Hematopoietic multipotent progenitor cell treated with erythropoietin and hydrocortisone succinate and interleukin-3 and kit ligand, for 15 days (in vitro differentiated cells): ENCODE measurements around the gene FIBP.
"Not testable (repeated sequence)": the region's sequence is repeated elsewhere in the genome, so short reads cannot be mapped to it uniquely, and the experiment has no call there.

ENCODE experiments used
- DNase-seq: peaks from one replicate; pipeline ENCODE4 v3.0.0-alpha.2; 2015; ENCODE audit warnings: low spot score

FIBP gene

GRCh38 chr11:65859095-65859811, 29.0 kb downstream of the FIBP start:
- peak; percentile 95 for DNase-seq

DNA sequence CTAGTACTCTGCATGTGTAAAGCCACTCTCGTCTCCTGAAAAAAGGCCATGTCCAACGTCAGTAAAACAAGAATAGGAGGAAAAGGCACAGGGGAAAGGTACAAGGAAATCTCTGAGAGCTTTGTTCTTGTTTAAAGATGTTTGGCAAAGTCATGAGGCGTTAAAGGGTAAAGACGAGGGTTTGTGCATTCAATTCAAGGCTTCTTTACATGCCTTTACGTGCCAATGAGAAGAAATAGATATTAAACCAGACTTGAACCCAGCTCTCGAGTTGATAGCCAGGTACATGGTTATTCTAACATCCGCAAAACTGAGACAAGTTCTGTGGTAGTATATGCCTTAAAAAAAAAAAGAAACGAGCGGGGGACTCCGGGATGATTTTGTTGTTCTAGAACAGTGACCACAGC, 29.6 kb downstream of the FIBP start:
- peak; percentile 42 for DNase-seq

GRCh38 chr11:65857853-65858680, 30.2 kb downstream of the FIBP start, which contains the start of gene CFL1:
CFL1 (minus strand) TSS chr11:65858180; CDS start chr11:65858099, 81 bp downstream.
- DNase-seq, result peak; percentile 95

GRCh38 chr11:65857500-65857852, 30.8 kb downstream of the FIBP start:
- peak; percentile 58 for DNase-seq

DNA sequence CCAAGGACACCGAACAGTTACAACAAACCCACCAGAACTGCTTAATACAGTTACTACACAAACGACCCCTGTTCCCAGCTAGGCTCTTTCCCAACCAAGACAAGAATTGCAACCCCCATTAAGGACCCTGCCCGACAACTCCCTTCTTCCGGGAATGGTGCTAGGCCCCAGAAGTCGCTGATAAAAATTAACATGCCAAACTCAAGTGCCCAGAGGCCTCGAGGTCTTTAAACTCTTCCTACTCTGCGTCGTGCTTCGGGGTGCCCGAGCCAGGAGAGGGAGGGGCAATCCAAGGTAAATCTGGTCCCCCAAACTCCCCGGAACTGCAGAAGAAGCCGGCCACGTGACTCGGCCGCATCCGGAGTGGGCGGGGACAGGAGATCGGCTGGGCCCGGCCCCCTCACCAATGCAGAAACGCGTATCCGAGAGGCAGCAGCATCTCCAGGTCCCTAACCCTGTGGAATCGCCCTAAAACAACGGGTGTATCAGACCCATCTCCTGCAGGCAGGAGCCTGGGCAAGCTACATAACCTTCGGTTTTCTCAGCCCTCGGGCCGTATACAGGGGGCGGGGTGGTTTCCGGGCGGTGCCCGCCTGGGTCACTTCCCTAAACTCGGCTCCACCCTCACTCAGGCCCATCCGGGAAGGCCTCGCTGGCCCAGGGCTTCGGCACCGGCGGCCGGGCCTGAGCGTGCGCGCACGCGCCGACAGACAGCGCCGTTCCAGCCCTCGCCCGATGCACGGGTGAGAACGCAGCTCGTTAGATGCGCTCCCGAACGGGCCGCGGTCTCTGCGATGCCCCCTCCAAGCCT, 31.4 kb downstream of the FIBP start:
- peak; percentile 63 for DNase-seq

- no peak for DNase-seq
Measured at GRCh38 chr11:65855927-65856363, 32.3 kb downstream of the FIBP start.

DNA sequence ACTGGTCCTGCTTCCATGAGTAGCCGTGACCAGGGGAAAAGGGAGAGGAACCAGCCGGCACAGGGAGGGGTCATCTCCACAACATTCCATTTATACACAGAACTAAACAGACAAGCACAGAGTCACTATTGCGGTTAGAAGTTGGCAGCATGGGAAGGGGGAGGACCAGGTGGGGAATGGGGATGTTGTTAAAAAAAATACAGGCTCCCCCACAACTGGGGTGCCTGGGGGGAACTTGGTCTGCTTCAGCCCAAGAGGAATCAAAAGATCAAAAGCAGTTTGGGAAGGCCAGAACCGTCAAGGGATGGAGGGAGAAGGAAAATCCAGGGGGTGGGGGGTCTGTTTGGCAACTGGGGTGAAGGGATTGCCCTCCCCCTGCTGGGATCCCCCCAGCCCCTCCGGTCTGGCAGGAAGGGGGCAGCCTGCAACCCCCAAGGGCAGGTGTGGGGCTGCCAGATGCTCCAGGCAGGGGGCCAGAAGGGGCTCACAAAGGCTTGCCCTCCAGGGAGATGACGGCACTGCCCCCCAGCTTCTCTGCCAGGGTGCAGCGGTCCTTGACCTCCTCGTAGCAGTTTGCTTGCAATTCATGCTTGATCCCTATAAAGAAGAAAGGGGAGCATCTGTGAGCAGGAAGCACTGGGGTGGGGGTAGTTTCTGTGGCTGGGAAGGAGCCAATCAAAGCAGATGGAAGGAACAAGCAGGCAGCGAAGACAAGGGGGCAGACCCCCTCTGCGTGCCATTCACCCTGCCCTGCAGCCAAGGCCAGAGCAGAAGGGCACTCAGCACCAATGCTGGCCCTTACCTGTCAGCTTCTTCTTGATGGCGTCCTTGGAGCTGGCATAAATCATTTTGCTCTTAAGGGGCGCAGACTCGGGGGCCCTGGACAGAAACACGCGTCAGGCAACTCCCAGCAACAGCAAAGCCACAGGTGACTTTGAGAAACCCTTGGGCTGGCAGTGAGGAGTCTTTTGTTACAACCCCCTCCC, 33.1 kb downstream of the FIBP start:
- DNase-seq, result no peak

DNA sequence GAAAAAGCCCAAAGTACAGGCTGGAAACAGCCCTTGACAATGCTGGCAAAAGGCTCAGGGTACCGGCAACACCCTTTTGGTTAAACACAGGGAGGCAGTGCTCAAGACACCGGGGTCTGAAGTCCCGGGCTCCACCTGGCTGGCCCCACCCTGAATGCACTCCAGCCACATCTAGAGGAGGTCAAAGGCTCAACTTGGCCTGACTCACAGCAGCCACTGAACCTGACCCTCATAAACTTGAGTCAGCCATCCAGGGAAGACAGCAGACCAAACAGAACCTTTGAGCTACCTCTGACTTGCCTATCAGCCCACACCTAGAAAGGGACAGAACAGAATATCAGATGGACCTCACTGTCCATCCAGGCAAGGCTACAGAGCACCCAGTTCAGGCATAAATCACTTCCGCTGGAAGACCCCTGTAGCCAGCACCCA, 34.1 kb downstream of the FIBP start:
- no peak for DNase-seq

- no peak for DNase-seq
Measured at GRCh38 chr11:65853246-65853979, 34.9 kb downstream of the FIBP start.

DNA sequence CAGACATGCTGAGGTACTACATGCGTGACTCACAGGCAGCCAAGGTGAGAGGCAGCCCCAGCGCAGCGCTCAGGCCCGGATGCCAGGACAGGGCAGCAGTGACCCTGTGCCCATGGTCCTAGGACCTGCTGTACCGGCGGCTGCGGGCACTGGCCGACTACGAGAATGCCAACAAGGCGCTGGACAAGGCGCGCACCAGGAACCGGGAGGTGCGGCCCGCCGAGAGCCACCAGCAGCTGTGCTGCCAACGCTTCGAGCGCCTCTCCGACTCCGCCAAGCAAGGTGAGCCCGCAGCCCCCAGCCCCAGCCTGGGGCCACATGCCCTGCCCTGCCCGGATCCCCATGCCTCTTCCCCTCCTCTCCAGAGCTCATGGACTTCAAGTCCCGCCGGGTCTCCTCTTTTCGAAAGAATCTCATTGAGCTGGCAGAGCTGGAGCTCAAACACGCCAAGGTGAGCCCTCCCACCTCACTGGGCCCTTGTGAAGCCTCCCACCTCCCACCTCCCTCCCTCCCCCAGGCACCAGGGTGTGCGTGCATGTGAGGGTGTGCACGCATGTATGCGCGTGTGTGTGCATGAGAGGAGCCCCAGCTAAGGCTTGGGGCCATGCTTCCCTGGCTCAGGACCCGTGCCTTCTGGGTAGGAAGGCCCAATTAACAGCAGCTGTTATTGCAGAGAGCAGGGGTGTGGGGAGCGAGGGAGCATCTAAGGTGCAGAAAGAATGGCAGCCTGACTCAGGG, 35.6 kb downstream of the FIBP start:
- DNase-seq, result no peak

DNA sequence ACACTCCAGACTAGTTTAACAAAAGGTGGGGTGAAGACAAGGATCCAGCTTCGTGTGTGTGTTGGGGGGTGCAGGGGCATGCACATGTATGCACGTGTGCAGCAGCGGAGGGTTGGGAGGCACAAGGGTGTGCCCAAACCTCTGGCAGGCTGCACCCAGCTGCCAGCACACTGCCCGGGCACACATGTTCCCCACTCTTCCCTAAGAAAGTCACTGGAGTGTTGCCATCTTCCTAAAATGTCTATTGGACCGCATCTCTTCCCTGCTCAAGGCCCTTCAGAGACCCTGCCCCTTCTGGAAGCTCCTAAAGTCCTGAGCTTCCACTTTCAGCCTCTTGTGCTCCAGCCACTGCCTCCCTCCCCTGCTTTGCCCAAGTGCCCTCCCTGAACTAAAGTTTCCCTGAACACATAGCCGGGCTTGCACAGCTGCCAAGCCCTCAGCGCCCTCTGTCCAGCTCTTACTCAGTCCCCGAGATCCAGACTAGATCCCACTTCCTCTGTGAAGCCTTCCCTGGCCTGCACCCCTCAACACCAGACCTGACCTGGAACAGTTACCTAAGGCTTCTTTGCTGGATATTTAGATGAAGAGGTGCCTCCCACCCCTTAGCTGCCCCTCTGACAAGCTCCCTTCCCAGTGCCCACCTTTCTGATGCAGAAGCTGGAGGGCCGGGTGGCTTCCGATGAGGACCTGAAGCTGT, 36.3 kb downstream of the FIBP start:
- no peak for DNase-seq

- no peak for DNase-seq
Measured at GRCh38 chr11:65851083-65851579, 37.1 kb downstream of the FIBP start.

- no peak for DNase-seq
Measured at GRCh38 chr11:65850217-65851082, 37.8 kb downstream of the FIBP start.

- no peak for DNase-seq
Measured at GRCh38 chr11:65849771-65850216, 38.5 kb downstream of the FIBP start.

DNA sequence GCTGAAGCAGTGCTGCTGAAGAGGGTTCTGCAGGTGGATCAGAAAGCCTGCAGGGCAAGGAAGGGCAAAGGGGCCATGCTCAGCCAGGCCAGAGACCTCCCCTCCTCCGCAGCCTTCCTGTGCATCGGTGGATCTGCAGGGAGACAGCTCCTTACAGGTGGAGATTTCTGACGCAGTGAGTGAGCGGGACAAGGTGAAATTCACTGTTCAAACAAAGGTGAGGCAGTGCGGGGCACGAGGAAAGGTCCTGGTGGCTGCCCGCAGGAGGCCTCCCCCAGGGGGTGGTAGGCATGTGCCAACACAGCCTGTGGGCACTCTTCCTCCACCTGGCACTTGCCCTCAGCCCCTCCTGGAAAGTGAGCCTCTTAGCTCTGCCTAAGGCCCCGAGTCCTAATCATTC, 38.9 kb downstream of the FIBP start:
- DNase-seq, result no peak

GRCh38 chr11:65848693-65849092, 39.6 kb downstream of the FIBP start:
- not testable (repeated sequence) for DNase-seq

DNA sequence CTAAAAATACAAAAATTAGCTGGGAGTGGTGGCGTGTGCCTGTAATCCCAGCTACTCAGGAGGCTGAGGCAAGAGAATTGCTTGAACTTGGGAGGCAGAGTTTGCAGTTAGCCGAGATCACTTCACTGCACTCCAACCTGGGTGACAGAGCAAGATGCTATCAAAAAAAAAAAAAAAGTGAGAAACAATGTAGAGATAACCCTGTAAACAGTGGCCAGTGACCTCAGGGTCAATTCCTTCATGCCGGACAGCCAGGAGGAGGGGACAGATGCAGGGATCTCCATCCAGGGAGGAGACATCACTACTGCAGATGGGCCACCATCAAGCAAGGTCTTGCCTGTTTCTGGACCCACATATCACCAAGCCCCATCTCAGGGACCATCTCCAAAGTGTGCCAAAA, 40.5 kb downstream of the FIBP start:
- no peak for DNase-seq
